Stimulated activated CD4-positive, alpha-beta T cell treated with anti-CD3 and anti-CD28 coated beads, Interleukin-15, amount 100 ng/mL, for 1 hour (primary cell): ENCODE data around the gene BBX.

Experiments used
- DNase-seq, 2 donors: peaks; one replicate each; pipeline ENCODE4 v3.0.0-alpha.2; 2020; ENCODE audit warnings: low read depth in 1 of 2, low spot score in 1 of 2

Gene BBX

GRCh38 chr3:107795514-107796094 is 272.8 kb downstream of the BBX start:
- DNase-seq, result no peak

GRCh38 chr3:107796791-107797190 is 274.0 kb downstream of the BBX start:
- DNase-seq, result no peak

GRCh38 chr3:107797586-107797985 is 274.8 kb downstream of the BBX start:
- DNase-seq, result no peak

- DNase-seq, result no peak
Observed at GRCh38 chr3:107798381-107798780, 275.6 kb downstream of the BBX start.

GRCh38 chr3:107800710-107801109 is 277.9 kb downstream of the BBX start:
- DNase-seq, result no peak

- DNase-seq, result no peak
Observed at GRCh38 chr3:107803170-107803569, 280.4 kb downstream of the BBX start.

- DNase-seq, result no peak
Observed at GRCh38 chr3:107806021-107806420, 283.3 kb downstream of the BBX start.

- DNase-seq, result no peak
Observed at GRCh38 chr3:107806536-107806935, 283.8 kb downstream of the BBX start.

- no peak for DNase-seq
Observed at GRCh38 chr3:107810171-107811071, 287.7 kb downstream of the BBX start.

- no peak for DNase-seq
Observed at GRCh38 chr3:107813026-107813425, 290.3 kb downstream of the BBX start.

GRCh38 chr3:107816107-107816506 is 293.3 kb downstream of the BBX start:
- DNase-seq, result no peak

GRCh38 chr3:107817076-107817475 is 294.3 kb downstream of the BBX start:
- DNase-seq, result no peak

- DNase-seq, result no peak
Observed at GRCh38 chr3:107818025-107818424, 295.3 kb downstream of the BBX start.

GRCh38 chr3:107819656-107820055 is 296.9 kb downstream of the BBX start:
- no peak for DNase-seq

GRCh38 chr3:107822308-107822707 is 299.5 kb downstream of the BBX start:
- DNase-seq, result no peak

- DNase-seq, result no peak
Observed at GRCh38 chr3:107824822-107825371, 302.1 kb downstream of the BBX start.

- DNase-seq, result no peak
Observed at GRCh38 chr3:107825556-107825955, 302.8 kb downstream of the BBX start.

GRCh38 chr3:107826727-107827126 is 304.0 kb downstream of the BBX start:
- DNase-seq, result no peak

- no peak for DNase-seq
Observed at GRCh38 chr3:107829185-107829584, 306.4 kb downstream of the BBX start.

- no peak for DNase-seq
Observed at GRCh38 chr3:107831590-107831989, 308.8 kb downstream of the BBX start.

GRCh38 chr3:107833043-107833442 is 310.3 kb downstream of the BBX start:
- DNase-seq, result no peak

GRCh38 chr3:107833722-107834416 is 311.1 kb downstream of the BBX start:
- DNase-seq, result no peak
